ENCODE data around the gene WNK1.

The WNK1 gene

GRCh38 chr12:946212-946611 is 193.8 kb downstream of the WNK1 start:
- no peak overlapping the region for H3K4me3 ChIP-seq (ENCODE audit: low read length)
- no peak overlapping the region for H3K27ac ChIP-seq (ENCODE audit: low read depth, low read length)
- H3K9me3 ChIP-seq (ENCODE audit: insufficient read depth, low read depth, low read length): no peaks in the 10 kb centered on the region
- H3K4me1 ChIP-seq (ENCODE audit: insufficient read depth, low read length): no peaks in the 10 kb centered on the region
- H3K36me3 ChIP-seq (ENCODE audit: insufficient read depth, low read length): peaks cover 19% of the 10 kb centered on the region
- H3K9ac ChIP-seq (ENCODE audit: low read depth, low read length): no peak overlapping the region
- no peaks in the 10 kb centered on the region for H3K27me3 ChIP-seq (ENCODE audit: insufficient read depth, low read length)

GRCh38 chr12:946631-947030 is 194.3 kb downstream of the WNK1 start:
- no peaks in the 10 kb centered on the region for H3K9me3 ChIP-seq (ENCODE audit: insufficient read depth, low read depth, low read length)
- no peaks in the 10 kb centered on the region for H3K4me1 ChIP-seq (ENCODE audit: insufficient read depth, low read length)
- H3K36me3 ChIP-seq (ENCODE audit: insufficient read depth, low read length): peaks cover 19% of the 10 kb centered on the region
- 92% methylated on average over 6 of the region's 6 CpGs for WGBS
- H3K9ac ChIP-seq (ENCODE audit: low read depth, low read length): no peak overlapping the region
- H3K27ac ChIP-seq (ENCODE audit: low read depth, low read length): no peak overlapping the region
- H3K4me3 ChIP-seq (ENCODE audit: low read length): no peak overlapping the region
- H3K27me3 ChIP-seq (ENCODE audit: insufficient read depth, low read length): no peaks in the 10 kb centered on the region

- H3K4me3 ChIP-seq (ENCODE audit: low read length): peak overlapping the region; percentile 84
- H3K36me3 ChIP-seq (ENCODE audit: insufficient read depth, low read length): peaks cover 7% of the 10 kb centered on the region
- 91% methylated on average over 9 of the region's 9 CpGs for WGBS
- H3K9me3 ChIP-seq (ENCODE audit: insufficient read depth, low read depth, low read length): no peaks in the 10 kb centered on the region
- peak overlapping the region; percentile 94; the same call in 1 of the 2 replicates for H3K9ac ChIP-seq (ENCODE audit: low read depth, low read length)
- no peaks in the 10 kb centered on the region for H3K27me3 ChIP-seq (ENCODE audit: insufficient read depth, low read length)
- H3K4me1 ChIP-seq (ENCODE audit: insufficient read depth, low read length): no peaks in the 10 kb centered on the region
- no peak overlapping the region for H3K27ac ChIP-seq (ENCODE audit: low read depth, low read length)
These were observed 195.9 kb downstream of the WNK1 start for GRCh38 chr12:948238-948637.

GRCh38 chr12:949453-950191 is 197.2 kb downstream of the WNK1 start, which contains the start of gene RAD52:
TSS of gene RAD52 (minus strand) at chr12:949694. CDS start at chr12:933058, 16,636 bp downstream.
- no peaks in the 10 kb centered on the region for H3K36me3 ChIP-seq (ENCODE audit: insufficient read depth, low read length)
- H3K27ac ChIP-seq (ENCODE audit: low read depth, low read length): peak within 1 kb of the TSS; percentile 98
- H3K4me1 ChIP-seq (ENCODE audit: insufficient read depth, low read length): no peaks in the 10 kb centered on the region
- no peaks in the 10 kb centered on the region for H3K27me3 ChIP-seq (ENCODE audit: insufficient read depth, low read length)
- H3K4me3 ChIP-seq (ENCODE audit: low read length): peak within 1 kb of the TSS; percentile 84
- H3K9ac ChIP-seq (ENCODE audit: low read depth, low read length): peak within 1 kb of the TSS; percentile 94
- 1% methylated on average over 58 of the region's 58 CpGs for WGBS
- H3K9me3 ChIP-seq (ENCODE audit: insufficient read depth, low read depth, low read length): no peaks in the 10 kb centered on the region

GRCh38 chr12:951176-951575 is 198.8 kb downstream of the WNK1 start:
- H3K4me1 ChIP-seq (ENCODE audit: insufficient read depth, low read length): no peaks in the 10 kb centered on the region
- H3K27ac ChIP-seq (ENCODE audit: low read depth, low read length): no peak overlapping the region
- no peaks in the 10 kb centered on the region for H3K27me3 ChIP-seq (ENCODE audit: insufficient read depth, low read length)
- no peak overlapping the region for H3K9ac ChIP-seq (ENCODE audit: low read depth, low read length)
- H3K4me3 ChIP-seq (ENCODE audit: low read length): no peak overlapping the region
- no peaks in the 10 kb centered on the region for H3K36me3 ChIP-seq (ENCODE audit: insufficient read depth, low read length)
- 80% methylated on average over 1 of the region's 1 CpG for WGBS
- no peaks in the 10 kb centered on the region for H3K9me3 ChIP-seq (ENCODE audit: insufficient read depth, low read depth, low read length)

- no peak overlapping the region for H3K27ac ChIP-seq (ENCODE audit: low read depth, low read length)
- H3K36me3 ChIP-seq (ENCODE audit: insufficient read depth, low read length): no peaks in the 10 kb centered on the region
- no peaks in the 10 kb centered on the region for H3K27me3 ChIP-seq (ENCODE audit: insufficient read depth, low read length)
- 94% methylated on average over 6 of the region's 7 CpGs for WGBS
- H3K9me3 ChIP-seq (ENCODE audit: insufficient read depth, low read depth, low read length): no peaks in the 10 kb centered on the region
- H3K9ac ChIP-seq (ENCODE audit: low read depth, low read length): no peak overlapping the region
- H3K4me1 ChIP-seq (ENCODE audit: insufficient read depth, low read length): no peaks in the 10 kb centered on the region
- H3K4me3 ChIP-seq (ENCODE audit: low read length): no peak overlapping the region
These were observed 201.4 kb downstream of the WNK1 start for GRCh38 chr12:953776-954175.

- H3K27me3 ChIP-seq (ENCODE audit: insufficient read depth, low read length): no peaks in the 10 kb centered on the region
- H3K9ac ChIP-seq (ENCODE audit: low read depth, low read length): no peak overlapping the region
- no peaks in the 10 kb centered on the region for H3K9me3 ChIP-seq (ENCODE audit: insufficient read depth, low read depth, low read length)
- no peak overlapping the region for H3K4me3 ChIP-seq (ENCODE audit: low read length)
- H3K27ac ChIP-seq (ENCODE audit: low read depth, low read length): no peak overlapping the region
- H3K36me3 ChIP-seq (ENCODE audit: insufficient read depth, low read length): no peaks in the 10 kb centered on the region
- no peaks in the 10 kb centered on the region for H3K4me1 ChIP-seq (ENCODE audit: insufficient read depth, low read length)
These were observed 202.4 kb downstream of the WNK1 start for GRCh38 chr12:954741-955140.

GRCh38 chr12:955939-956338 is 203.6 kb downstream of the WNK1 start:
- no peaks in the 10 kb centered on the region for H3K36me3 ChIP-seq (ENCODE audit: insufficient read depth, low read length)
- no peak overlapping the region for H3K27ac ChIP-seq (ENCODE audit: low read depth, low read length)
- no peaks in the 10 kb centered on the region for H3K4me1 ChIP-seq (ENCODE audit: insufficient read depth, low read length)
- no peaks in the 10 kb centered on the region for H3K27me3 ChIP-seq (ENCODE audit: insufficient read depth, low read length)
- 95% methylated on average over 6 of the region's 6 CpGs for WGBS
- no peaks in the 10 kb centered on the region for H3K9me3 ChIP-seq (ENCODE audit: insufficient read depth, low read depth, low read length)
- no peak overlapping the region for H3K4me3 ChIP-seq (ENCODE audit: low read length)
- H3K9ac ChIP-seq (ENCODE audit: low read depth, low read length): no peak overlapping the region

- 70% methylated on average over 7 of the region's 8 CpGs for WGBS
- Histone ChIP-seq H3K36me3 (ENCODE audit: insufficient read depth, low read length) (no peaks in the 10 kb centered on the region), H3K4me1 (ENCODE audit: insufficient read depth, low read length) (no peaks in the 10 kb centered on the region), H3K9me3 (ENCODE audit: insufficient read depth, low read depth, low read length) (no peaks in the 10 kb centered on the region), H3K27me3 (ENCODE audit: insufficient read depth, low read length) (no peaks in the 10 kb centered on the region), H3K27ac (ENCODE audit: low read depth, low read length) (no peak overlapping the region), H3K9ac (ENCODE audit: low read depth, low read length) (no peak overlapping the region), H3K4me3 (ENCODE audit: low read length) (no peak overlapping the region)
These were observed 206.3 kb downstream of the WNK1 start for GRCh38 chr12:958588-959123.
